H9 (cell line): ENCODE results near the gene CXCR2. TPM values are rescaled to one million over a fixed set of nuclear protein-coding genes. Genes with fewer than 3 reads are reported as not detected.

Experiments used
- DNase-seq: peaks from one replicate; pipeline ENCODE4 v3.0.0-alpha.2; 2017
- H2AFZ ChIP-seq: one replicate; pipeline ENCODE4 v1.6.1; 2013; ENCODE audit warnings: mild to moderate bottlenecking, low read length, control low read depth, moderate library complexity
- H2AK5ac ChIP-seq: 2 replicates; pipeline ENCODE4 v1.6.1; 2013; ENCODE audit warnings: low read length, control low read depth, mixed read lengths; ENCODE audit not compliant: insufficient read length
- H2BK120ac ChIP-seq: one replicate; pipeline ENCODE4 v1.6.1; 2013; ENCODE audit warnings: low read depth, mild to moderate bottlenecking, low read length, control low read depth, inconsistent platforms; ENCODE audit not compliant: poor library complexity, severe bottlenecking
- H2BK12ac ChIP-seq: 2 replicates; pipeline ENCODE4 v1.6.1; 2013; ENCODE audit warnings: low read length, control low read depth, mixed read lengths, low read depth; ENCODE audit not compliant: insufficient read length
- H2BK15ac ChIP-seq: 2 replicates; pipeline ENCODE4 v1.6.1; 2013; ENCODE audit warnings: low read depth, low read length, control low read depth
- H2BK20ac ChIP-seq: one replicate; pipeline ENCODE4 v1.6.1; 2013; ENCODE audit warnings: low read depth, mild to moderate bottlenecking, low read length, control low read depth, inconsistent platforms; ENCODE audit not compliant: poor library complexity, severe bottlenecking
- H2BK5ac ChIP-seq: 2 replicates; pipeline ENCODE4 v1.6.1; 2013; ENCODE audit warnings: low read length, control low read depth, mixed read lengths; ENCODE audit not compliant: insufficient read length
- H3K14ac ChIP-seq: 2 replicates; pipeline ENCODE4 v1.6.1; 2013; ENCODE audit warnings: low read length, control low read depth; ENCODE audit not compliant: insufficient read depth
- H3K18ac ChIP-seq: 2 replicates; pipeline ENCODE4 v1.6.1; 2013; ENCODE audit warnings: low read depth, mild to moderate bottlenecking, mixed read lengths, low read length, control low read depth; ENCODE audit not compliant: insufficient read length
- H3K23ac ChIP-seq: 2 replicates; pipeline ENCODE4 v1.6.1; 2013; ENCODE audit warnings: low read length, control low read depth, mixed read lengths, low read depth; ENCODE audit not compliant: insufficient read length
- H3K23me2 ChIP-seq: 2 replicates; pipeline ENCODE4 v1.6.1; 2013; ENCODE audit warnings: low read depth, mild to moderate bottlenecking, mixed read lengths, low read length, control low read depth; ENCODE audit not compliant: insufficient read length, poor library complexity, severe bottlenecking
- H3K27ac ChIP-seq: 2 replicates; pipeline ENCODE4 v1.5.1; 2013; ENCODE audit warnings: low read length, control low read depth, mixed read lengths, low read depth; ENCODE audit not compliant: insufficient read length
- H3K27me3 ChIP-seq: 2 replicates; pipeline ENCODE4 v1.6.1; 2013; ENCODE audit warnings: low read length, control low read depth, inconsistent platforms; ENCODE audit not compliant: insufficient read depth
- H3K4ac ChIP-seq: 2 replicates; pipeline ENCODE4 v1.6.1; 2013; ENCODE audit warnings: low read depth, mild to moderate bottlenecking, control low read depth, inconsistent platforms, low read length, moderate library complexity
- H3K4me1 ChIP-seq: 2 replicates; pipeline ENCODE4 v1.6.1; 2013; ENCODE audit warnings: low read length, control low read depth, inconsistent platforms; ENCODE audit not compliant: insufficient read depth
- H3K4me2 ChIP-seq: 2 replicates; pipeline ENCODE4 v1.6.1; 2013; ENCODE audit warnings: low read length, control low read depth, mixed read lengths; ENCODE audit not compliant: insufficient read length, insufficient read depth
- H3K56ac ChIP-seq: 2 replicates; pipeline ENCODE4 v1.6.1; 2013; ENCODE audit warnings: low read depth, mild to moderate bottlenecking, mixed read lengths, low read length, control low read depth; ENCODE audit not compliant: insufficient read length
- H3K79me1 ChIP-seq: 2 replicates; pipeline ENCODE4 v1.6.1; 2013; ENCODE audit warnings: low read depth, mild to moderate bottlenecking, moderate library complexity, low read length, control low read depth, inconsistent platforms; ENCODE audit not compliant: insufficient read depth, poor library complexity, severe bottlenecking
- H3K79me2 ChIP-seq: 2 replicates; pipeline ENCODE4 v1.6.1; 2013; ENCODE audit warnings: low read length, control low read depth, inconsistent platforms; ENCODE audit not compliant: insufficient read depth
- H3K9ac ChIP-seq: 2 replicates; pipeline ENCODE4 v1.6.1; 2013; ENCODE audit warnings: low read length, control low read depth, mixed read lengths; ENCODE audit not compliant: insufficient read length; ENCODE audit errors: extremely low read depth
- H3K9me3 ChIP-seq: one replicate; pipeline ENCODE4 v1.6.1; 2013; ENCODE audit warnings: low read depth, low read length, inconsistent platforms; ENCODE audit not compliant: control insufficient read depth
- H3T11ph ChIP-seq: one replicate; pipeline ENCODE4 v1.6.1; 2013; ENCODE audit warnings: mild to moderate bottlenecking, low read length, control low read depth, inconsistent platforms
- H4K20me1 ChIP-seq: one replicate; pipeline ENCODE4 v1.6.1; 2013; ENCODE audit not compliant: control insufficient read depth, insufficient read length, insufficient read depth
- H4K5ac ChIP-seq: 2 replicates; pipeline ENCODE4 v1.6.1; 2013; ENCODE audit warnings: low read depth, mild to moderate bottlenecking, mixed read lengths, low read length, control low read depth; ENCODE audit not compliant: insufficient read length
- H4K8ac ChIP-seq: replicated peaks from 2 replicates; pipeline ENCODE4 v1.6.1; 2013; ENCODE audit warnings: low read length, control low read depth, mixed read lengths, low read depth; ENCODE audit not compliant: insufficient read length
- H4K91ac ChIP-seq: 2 replicates; pipeline ENCODE4 v1.6.1; 2013; ENCODE audit warnings: low read depth, mild to moderate bottlenecking, moderate library complexity, mixed read lengths, low read length, control low read depth; ENCODE audit not compliant: insufficient read length
- H3K27ac Mint-ChIP-seq, 3 experiments: 2 replicates in 2 of 3; 3 replicates in 1 of 3; pipeline ENCODE4 v1.8.0; 2020 to 2021; ENCODE audit warnings: mixed read lengths in 3 of 3, mild to moderate bottlenecking in 1 of 3, moderate library complexity in 1 of 3
- H3K27me3 Mint-ChIP-seq: 2 replicates; pipeline ENCODE4 v1.8.0; 2021; ENCODE audit warnings: low read depth, mild to moderate bottlenecking, moderate library complexity, mixed read lengths
- H3K36me3 Mint-ChIP-seq, 3 experiments: 2 replicates in 2 of 3; 3 replicates in 1 of 3; pipeline ENCODE4 v1.8.0; 2020 to 2021; ENCODE audit warnings: low read depth in 3 of 3, mixed read lengths in 3 of 3; ENCODE audit not compliant: insufficient read depth in 1 of 3
- H3K4me1 Mint-ChIP-seq, 2 experiments: 2 replicates each; pipeline ENCODE4 v1.8.0; 2020; ENCODE audit warnings: mixed read lengths in 2 of 2
- H3K4me3 Mint-ChIP-seq, 2 experiments: 2 replicates in 1 of 2; 3 replicates in 1 of 2; pipeline ENCODE4 v1.8.0; 2020 to 2021; ENCODE audit warnings: mild to moderate bottlenecking in 2 of 2, mixed read lengths in 2 of 2, moderate library complexity in 1 of 2
- H3K9me3 Mint-ChIP-seq, 2 experiments: 2 replicates in 1 of 2; 3 replicates in 1 of 2; pipeline ENCODE4 v1.8.0; 2020; ENCODE audit warnings: mild to moderate bottlenecking in 2 of 2, mixed read lengths in 2 of 2, moderate library complexity in 1 of 2
- WGBS: extraction: QIAGEN DNeasy Blood & Tissue Kit; methylation state at CpG from one replicate; pipeline ENCODE4 v1.1.7; 2013; ENCODE audit warnings: missing lambda C conversion rate, low lambda C conversion rate, mixed read lengths; ENCODE audit not compliant: insufficient read length; ENCODE audit errors: extremely low coverage; 5-methylcytosine and 5-hydroxymethylcytosine counted together
- long read RNA-seq: library from polyadenylated mRNA; unstranded; transcript quantifications from one replicate; pipeline ENCODE4 v2.0.0, GENCODE V29; 2020
- total RNA-seq: library from RNA; stranded (reverse); gene quantifications from 2 replicates; pipeline ENCODE4 v1.2.1, GENCODE V29; 2021
- TF ChIP-seq, protein P1 (sequence below): fragments of 200-600 bp; sonication (generic); conservative IDR thresholded peaks from 3 replicates; pipeline ENCODE4 v1.8.0; 2021; ENCODE audit warnings: antibody characterized with exemption, mild to moderate bottlenecking

Gene CXCR2
- 0.59 and 0.83 TPM in 2 replicates for total RNA-seq
- long read RNA-seq, partial matches to known transcripts: 0 of 3 reads
- long read RNA-seq, other reads (novel, unspliced or antisense): 2 of 3 reads

DNA sequence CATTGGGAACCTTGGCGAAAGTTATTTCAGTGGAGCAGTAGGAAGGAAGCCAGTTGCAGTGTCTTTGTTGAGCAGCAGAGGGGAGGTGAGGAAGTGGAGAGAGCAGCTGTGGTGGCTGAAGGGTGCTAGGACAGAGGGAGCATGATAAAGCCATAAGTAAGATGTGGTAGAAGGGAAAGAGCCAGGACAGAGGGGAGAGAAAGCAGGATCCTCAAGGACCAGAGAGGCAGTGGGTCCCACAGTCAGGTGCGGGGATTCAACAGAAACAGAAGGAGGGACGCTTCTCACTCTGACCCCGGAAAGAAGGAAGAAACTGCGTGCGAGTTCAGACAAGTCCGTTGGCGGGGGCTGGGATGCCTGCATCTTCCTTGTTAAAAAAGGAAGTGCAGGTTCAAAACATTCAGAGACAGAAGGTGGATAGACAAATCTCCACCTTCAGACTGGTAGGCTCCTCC is at the start of gene CXCR2:
Gene CXCR2 (plus strand): TSS at position 403 of the 455 bp plus-strand sequence. CDS start 8,774 bp downstream, outside the sequence.
- H3K4ac ChIP-seq: no peak within 1 kb of the TSS
- peak; percentile 38 for DNase-seq
- Mint-ChIP-seq H3K4me3 (peak within 1 kb of the TSS in 1 of 2 experiments; percentile 10; a peak in 1 of 5 replicates), H3K36me3 (peaks cover 5 to 25% (median 13%) of the 10 kb centered on the region in 3 experiments; a peak in 6 of 7 replicates), H3K9me3 (peaks cover 21 to 24% of the 10 kb centered on the region in 2 experiments), H3K27me3 (peaks cover 11% of the 10 kb centered on the region), H3K4me1 (peaks cover 27 to 29% of the 10 kb centered on the region in 2 experiments), H3K27ac (peak within 1 kb of the TSS in 1 of 3 experiments; percentile 64; a peak in 3 of 7 replicates)
- H3K79me2 ChIP-seq: no peaks in the 10 kb centered on the region
- WGBS: no CpG with 5 or more reads among the region's 8 CpGs
- no peak within 1 kb of the TSS for H3K9ac ChIP-seq
- no peak within 1 kb of the TSS for H3K27ac ChIP-seq
- no peak within 1 kb of the TSS for H2BK20ac ChIP-seq
- no peak within 1 kb of the TSS for H2BK15ac ChIP-seq
- H4K8ac ChIP-seq: no peak within 1 kb of the TSS
- no peak within 1 kb of the TSS for H3K14ac ChIP-seq
- H3K79me1 ChIP-seq: no peaks in the 10 kb centered on the region
- no peak within 1 kb of the TSS for H4K5ac ChIP-seq
- no peak within 1 kb of the TSS for H3K4me2 ChIP-seq
- no peak within 1 kb of the TSS for H2BK12ac ChIP-seq
- H3K4me1 ChIP-seq: peaks cover 3% of the 10 kb centered on the region
- no peak within 1 kb of the TSS for H2BK5ac ChIP-seq
- peak within 1 kb of the TSS; percentile 53 for H2AFZ ChIP-seq
- no peaks in the 10 kb centered on the region for H3K9me3 ChIP-seq
- no peak within 1 kb of the TSS for H2BK120ac ChIP-seq
- H3T11ph ChIP-seq: no peak within 1 kb of the TSS
- no peak within 1 kb of the TSS for H3K56ac ChIP-seq
- TF ChIP-seq, protein P1, sequence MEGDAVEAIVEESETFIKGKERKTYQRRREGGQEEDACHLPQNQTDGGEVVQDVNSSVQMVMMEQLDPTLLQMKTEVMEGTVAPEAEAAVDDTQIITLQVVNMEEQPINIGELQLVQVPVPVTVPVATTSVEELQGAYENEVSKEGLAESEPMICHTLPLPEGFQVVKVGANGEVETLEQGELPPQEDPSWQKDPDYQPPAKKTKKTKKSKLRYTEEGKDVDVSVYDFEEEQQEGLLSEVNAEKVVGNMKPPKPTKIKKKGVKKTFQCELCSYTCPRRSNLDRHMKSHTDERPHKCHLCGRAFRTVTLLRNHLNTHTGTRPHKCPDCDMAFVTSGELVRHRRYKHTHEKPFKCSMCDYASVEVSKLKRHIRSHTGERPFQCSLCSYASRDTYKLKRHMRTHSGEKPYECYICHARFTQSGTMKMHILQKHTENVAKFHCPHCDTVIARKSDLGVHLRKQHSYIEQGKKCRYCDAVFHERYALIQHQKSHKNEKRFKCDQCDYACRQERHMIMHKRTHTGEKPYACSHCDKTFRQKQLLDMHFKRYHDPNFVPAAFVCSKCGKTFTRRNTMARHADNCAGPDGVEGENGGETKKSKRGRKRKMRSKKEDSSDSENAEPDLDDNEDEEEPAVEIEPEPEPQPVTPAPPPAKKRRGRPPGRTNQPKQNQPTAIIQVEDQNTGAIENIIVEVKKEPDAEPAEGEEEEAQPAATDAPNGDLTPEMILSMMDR: 0 out of 3 replicates have a peak, but pooled peaks have one; percentile 11
- H4K91ac ChIP-seq: no peak within 1 kb of the TSS
- no peaks in the 10 kb centered on the region for H4K20me1 ChIP-seq
- no peaks in the 10 kb centered on the region for H3K23me2 ChIP-seq
- H3K18ac ChIP-seq: peak within 1 kb of the TSS; percentile 47
- H3K23ac ChIP-seq: no peak within 1 kb of the TSS
- no peak within 1 kb of the TSS for H2AK5ac ChIP-seq
- H3K27me3 ChIP-seq: no peaks in the 10 kb centered on the region
